Left colon (tissue), 2 donors: ENCODE data around the gene USP54. TPM values are rescaled to one million over a fixed set of nuclear protein-coding genes. Genes with fewer than 3 reads are reported as not detected.
"Not testable (repeated sequence)": the region's sequence is repeated elsewhere in the genome, so short reads cannot be mapped to it uniquely, and the experiment has no call there.

ENCODE experiments used
- ATAC-seq: fragments of 200-7000 bp; cut with Tn5 transposase; one replicate; pipeline ENCODE4 v1.9.1; 2020; ENCODE audit warnings: mild to moderate bottlenecking, moderate library complexity
- DNase-seq, 2 donors: peaks; one replicate each; pipeline ENCODE4 v3.0.0-alpha.2; 2020
- intact Hi-C, 2 donors: fragments of 100-400 bp; cut with DNase I in 1 of 2; cut with micrococcal nuclease in 1 of 2; formaldehyde crosslinking; loops; one replicate each; pipeline versions ENCODE4 v1.11.2 to v1.14.0; 2022; cut with DNase I, micrococcal nuclease
- total RNA-seq, 2 donors: library from RNA; stranded (reverse); fragmentation: NEBNext Ultra II Directional; extraction: Animal tissue kit (Norgen Biotek cat#: 25700); gene quantifications; one replicate each; pipeline ENCODE4 v1.2.1, GENCODE V29; 2021
- donor health status: DM: no; HTN: no; CAD: no.
- donor health status: DM: yes; HTN: yes; CAD: no.

Gene USP54
- total RNA-seq, 2 donors from 2014 or later, result 111 to 121 TPM

DNA sequence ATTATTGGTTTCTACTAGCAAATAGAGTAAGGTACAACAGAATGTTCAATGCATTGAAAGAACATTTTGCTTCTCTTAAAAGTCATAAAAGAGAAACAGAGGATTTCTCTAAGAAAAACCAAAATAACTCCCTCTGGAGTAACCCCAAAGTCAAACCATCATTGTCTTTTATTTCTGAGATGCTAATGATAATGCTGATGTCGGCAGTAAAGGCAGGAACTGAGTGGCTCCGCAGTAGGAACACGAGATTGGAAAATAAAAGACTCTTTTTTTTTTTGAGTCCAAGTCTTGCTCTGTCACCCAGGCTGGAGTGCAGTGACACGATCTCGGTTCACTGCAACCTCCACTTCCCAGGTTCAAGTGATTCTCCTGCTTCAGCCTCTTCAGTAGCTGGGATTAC, 2.7 kb upstream of the USP54 start:
- ATAC-seq (no peak), DNase-seq (no peak)
- intact Hi-C loops, result no loop called here

DNA sequence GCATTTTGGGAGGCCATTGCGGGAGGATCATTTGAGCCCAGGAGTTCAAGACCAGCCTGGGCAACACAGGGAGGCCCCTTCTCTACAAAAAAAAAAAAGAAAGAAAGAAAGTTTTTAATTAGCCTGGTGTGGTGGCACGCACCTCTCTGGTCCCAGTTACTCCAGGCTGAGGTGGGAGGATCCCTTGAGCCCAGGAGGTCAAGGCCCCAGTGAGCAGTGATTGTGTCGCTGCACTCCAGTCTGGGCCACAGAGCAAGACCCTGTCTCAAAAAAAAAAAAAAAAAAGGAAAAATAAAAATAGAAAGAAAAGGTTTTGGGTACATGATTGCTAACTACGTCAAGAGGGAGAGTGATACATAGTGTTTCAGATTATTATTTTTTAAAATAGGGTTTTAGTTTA, 2.0 kb upstream of the USP54 start:
- ATAC-seq, result no peak
- intact Hi-C loops, result no loop called here
- no peak for DNase-seq

GRCh38 chr10:73591935-73592699, 975 bp upstream of the USP54 start:
- DNase-seq, result peak; percentile 75 to 94
- ATAC-seq, result peak; percentile 92
- intact Hi-C loops, result no loop called here

- intact Hi-C loops, result no loop called here
- ATAC-seq (no peak), DNase-seq (no peak)
Measured at GRCh38 chr10:73589563-73590126, 1.5 kb downstream of the USP54 start.

DNA sequence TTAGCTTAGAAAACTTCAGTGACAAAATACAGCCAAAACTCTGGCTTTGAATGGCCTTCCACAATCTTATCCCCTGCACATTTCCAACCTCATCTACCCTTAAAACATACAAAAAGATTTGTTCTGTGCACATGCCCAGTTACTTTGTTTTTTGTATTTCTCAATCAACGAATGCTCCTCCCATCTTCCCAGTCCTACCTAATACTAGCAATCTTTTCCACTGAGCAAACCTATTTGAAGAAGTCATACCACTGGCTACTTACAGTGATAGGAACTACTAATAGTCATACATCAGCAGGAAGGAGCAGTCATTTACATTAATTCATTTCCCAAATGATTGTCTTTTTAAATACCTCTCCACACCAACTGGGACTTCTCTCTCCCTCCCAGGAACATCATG, 2.5 kb downstream of the USP54 start:
- intact Hi-C loops, result no loop called here
- DNase-seq (no peak), ATAC-seq (no peak)

GRCh38 chr10:73586583-73586984, 4.6 kb downstream of the USP54 start:
- intact Hi-C loops, result no loop called here
- DNase-seq (no peak), ATAC-seq (peak; percentile 79)

DNA sequence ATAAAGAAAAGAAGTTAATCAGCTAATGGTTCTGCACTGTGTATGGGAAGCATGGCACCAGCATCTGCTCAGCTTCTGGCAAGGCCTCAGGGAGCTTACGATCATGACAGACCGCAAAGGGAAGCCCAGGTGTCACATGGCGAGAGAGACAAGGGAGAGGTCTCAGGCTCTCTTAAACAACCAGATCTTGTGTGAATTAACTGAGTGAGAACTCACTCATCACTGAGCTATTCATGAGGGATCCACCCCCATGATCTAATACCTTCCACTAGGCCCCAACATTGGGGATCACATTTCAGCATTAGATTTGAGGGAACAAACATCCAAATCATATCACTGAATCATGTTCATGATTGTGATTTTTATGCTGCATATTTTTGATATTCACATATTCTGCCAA, 5.8 kb downstream of the USP54 start:
- intact Hi-C loops, result no loop called here
- ATAC-seq (no peak), DNase-seq (no peak)

GRCh38 chr10:73584737-73585136, 6.4 kb downstream of the USP54 start:
- ATAC-seq, result no peak
- intact Hi-C loops, result no loop called here
- DNase-seq, result no peak

- DNase-seq, result no peak
- no peak for ATAC-seq
- intact Hi-C loops, result no loop called here
Measured at GRCh38 chr10:73581918-73582317, 9.2 kb downstream of the USP54 start.

GRCh38 chr10:73578927-73579326, 12.2 kb downstream of the USP54 start:
- intact Hi-C loops, ATAC-seq, DNase-seq: not testable (repeated sequence)

DNA sequence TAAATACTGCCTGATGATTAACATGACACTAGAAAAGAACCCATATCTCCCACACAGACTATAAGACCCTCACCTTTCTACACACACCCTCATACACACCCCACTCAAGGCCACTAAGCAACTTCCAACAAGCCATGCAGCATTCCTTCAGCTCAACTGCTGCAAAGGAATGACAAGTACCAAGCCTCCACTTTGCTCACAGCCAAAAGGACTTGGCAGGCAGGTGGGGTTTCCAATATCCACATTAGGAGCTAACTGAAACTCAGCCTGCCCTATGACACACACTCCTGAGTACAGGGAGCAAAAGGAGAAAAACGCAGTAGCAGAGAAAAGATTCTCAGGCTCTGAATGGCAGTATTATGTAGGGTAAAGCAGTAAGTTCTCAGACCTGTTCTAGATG, 13.4 kb downstream of the USP54 start:
- ATAC-seq, result peak; percentile 49
- peak; percentile 30 to 81 for DNase-seq
- intact Hi-C loops, result no loop called here

GRCh38 chr10:73576890-73577591, 14.1 kb downstream of the USP54 start:
- intact Hi-C loops, result no loop called here
- ATAC-seq (no peak), DNase-seq (no peak)

DNA sequence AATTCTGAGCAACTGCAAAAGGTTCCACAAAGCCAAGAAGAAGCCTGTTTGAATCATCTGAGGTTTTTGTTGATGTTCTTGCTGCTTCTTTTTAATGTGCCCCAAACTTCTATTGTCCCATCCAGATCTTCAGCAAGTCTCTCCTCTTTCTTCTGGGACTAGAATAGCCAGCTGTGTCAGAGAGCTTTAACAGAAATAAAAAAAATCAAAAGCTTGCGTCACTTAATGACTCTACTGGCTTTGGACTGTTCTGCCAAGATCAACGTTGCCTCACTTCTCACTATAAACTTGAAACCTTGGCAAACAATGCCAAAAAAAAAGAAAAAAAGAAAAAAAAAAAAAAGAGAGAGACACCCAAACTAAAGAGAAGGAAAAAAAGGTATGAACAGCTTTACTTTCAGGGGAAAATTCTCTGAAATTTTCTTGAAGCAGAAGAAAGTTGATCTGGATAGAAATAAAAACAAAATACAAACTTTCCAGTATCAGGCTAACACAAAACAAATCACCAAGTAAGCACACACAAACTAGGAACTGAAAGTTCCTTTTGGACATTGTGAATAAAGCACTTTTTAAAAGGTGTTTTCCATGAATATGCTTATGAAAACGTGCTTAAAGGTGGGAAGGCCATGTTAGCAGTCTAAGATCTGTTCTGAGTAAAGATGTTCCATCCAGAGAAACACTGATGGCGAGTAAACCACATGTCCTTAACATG, 14.8 kb downstream of the USP54 start:
- peak; percentile 78 for ATAC-seq
- DNase-seq, result no peak
- intact Hi-C loops, result no loop called here

DNA sequence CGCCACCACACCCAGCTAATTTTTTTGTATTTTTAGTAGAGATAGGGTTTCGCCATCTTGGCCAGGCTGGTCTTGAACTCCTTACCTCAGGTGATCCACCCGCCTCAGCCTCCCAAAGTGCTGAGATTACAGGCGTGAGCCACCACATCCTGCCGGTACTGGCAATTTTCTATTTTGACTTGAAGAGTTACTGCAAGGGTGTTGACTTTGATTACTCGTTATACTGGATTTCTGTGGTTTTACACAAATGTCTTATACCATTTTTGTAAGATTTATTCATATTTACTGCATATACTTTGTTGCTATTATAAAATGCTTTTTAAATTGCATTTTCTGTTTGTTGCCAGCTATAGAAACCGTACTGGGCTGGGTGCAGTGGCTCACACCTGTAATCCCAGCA, 24.1 kb downstream of the USP54 start:
- ATAC-seq, DNase-seq, intact Hi-C loops: not testable (repeated sequence)

- ATAC-seq (no peak), DNase-seq (no peak)
- intact Hi-C loops, result no loop called here
Measured at GRCh38 chr10:73561192-73561591, 29.9 kb downstream of the USP54 start.

DNA sequence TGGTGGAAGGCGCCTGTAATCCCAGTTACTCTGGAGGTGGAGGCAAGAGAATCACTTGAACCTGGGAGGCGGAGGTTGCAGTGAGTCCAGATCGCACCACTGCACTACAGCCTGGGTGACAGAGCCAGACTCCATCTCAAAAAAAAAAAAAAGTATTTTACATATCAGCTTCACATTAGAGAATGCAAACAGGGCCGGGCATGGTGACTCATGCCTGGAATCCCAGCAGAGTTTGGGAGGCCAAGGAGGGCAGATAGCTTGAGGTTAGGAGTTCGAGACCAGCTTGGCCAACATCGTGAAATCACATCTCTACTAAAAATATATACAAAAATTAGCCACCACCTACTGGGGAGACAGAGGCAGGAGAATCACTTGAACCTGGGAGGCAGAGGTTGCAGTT, 31.6 kb downstream of the USP54 start:
- DNase-seq (no peak), ATAC-seq (peak; percentile 36)
- intact Hi-C loops, result no loop called here

DNA sequence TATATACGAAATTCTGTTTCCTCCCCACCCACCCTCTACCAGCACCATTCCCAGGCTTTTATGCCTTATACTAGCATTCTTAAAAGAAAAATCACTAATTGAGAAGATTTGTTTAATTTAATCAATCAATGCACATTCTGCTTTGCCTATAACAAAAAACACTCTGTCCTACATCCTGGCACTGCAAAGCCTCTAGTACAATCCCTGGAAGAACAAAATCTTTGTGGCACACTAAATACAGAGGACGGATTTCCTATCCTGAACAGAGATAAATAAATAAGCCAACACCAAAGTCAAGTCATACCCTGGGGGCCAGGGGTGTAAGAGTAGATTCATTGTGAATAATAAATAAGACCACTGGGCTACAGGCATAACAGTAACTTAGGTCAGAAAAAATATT, 34.3 kb downstream of the USP54 start:
- intact Hi-C loops, result no loop called here

GRCh38 chr10:73554721-73555120, 36.4 kb downstream of the USP54 start:
- intact Hi-C loops, result no loop called here
- DNase-seq, result no peak
- ATAC-seq, result no peak

More for the DNA sequence above, 34.3 kb downstream of the USP54 start:
- no peak for ATAC-seq
- no peak for DNase-seq

- intact Hi-C loops, result no loop called here
Measured at GRCh38 chr10:73553761-73554160, 37.4 kb downstream of the USP54 start.

More at GRCh38 chr10:73553761-73554160, 37.4 kb downstream of the USP54 start:
- peak; percentile 17 for ATAC-seq
- no peak for DNase-seq
